Measurements from ENCODE around the gene PLG.
"Not testable (repeated sequence)": the region's sequence is repeated elsewhere in the genome, so short reads cannot be mapped to it uniquely, and the experiment has no call there.

The PLG gene

GRCh38 chr6:160701918-160702680 is at the start of gene PLG:
Gene PLG (plus strand): TSS chr6:160702244. CDS start chr6:160702305, 61 bp downstream.
- not testable (repeated sequence) for DNase-seq

- DNase-seq: no peak
Observed at GRCh38 chr6:160659562-160659961, 42.5 kb upstream of the PLG start.

GRCh38 chr6:160661216-160661615 is 40.8 kb upstream of the PLG start:
- DNase-seq: no peak

GRCh38 chr6:160662429-160662828 is 39.6 kb upstream of the PLG start:
- no peak for DNase-seq

GRCh38 chr6:160662842-160663241 is 39.2 kb upstream of the PLG start:
- no peak for DNase-seq

GRCh38 chr6:160664198-160664597 is 37.8 kb upstream of the PLG start, which contains the start of gene LPA:
Gene LPA (minus strand): TSS chr6:160664275. CDS start chr6:160664214, 61 bp downstream.
- not testable (repeated sequence) for DNase-seq

GRCh38 chr6:160667639-160668481 is 34.2 kb upstream of the PLG start:
- peak; percentile 4 for DNase-seq

GRCh38 chr6:160668589-160668988 is 33.5 kb upstream of the PLG start:
- no peak for DNase-seq

GRCh38 chr6:160676418-160676817 is 25.6 kb upstream of the PLG start:
- not testable (repeated sequence) for DNase-seq

- no peak for DNase-seq
Observed at GRCh38 chr6:160678230-160678629, 23.8 kb upstream of the PLG start.

- DNase-seq: no peak
Observed at GRCh38 chr6:160678744-160679401, 23.2 kb upstream of the PLG start.

- DNase-seq: no peak
Observed at GRCh38 chr6:160679402-160679769, 22.7 kb upstream of the PLG start.

- not testable (repeated sequence) for DNase-seq
Observed at GRCh38 chr6:160685101-160685761, 16.8 kb upstream of the PLG start.

GRCh38 chr6:160685762-160686450 is 16.1 kb upstream of the PLG start:
- no peak for DNase-seq

- no peak for DNase-seq
Observed at GRCh38 chr6:160690458-160690857, 11.6 kb upstream of the PLG start.

- no peak for DNase-seq
Observed at GRCh38 chr6:160691617-160692016, 10.4 kb upstream of the PLG start.

- DNase-seq: no peak
Observed at GRCh38 chr6:160692369-160692959, 9.6 kb upstream of the PLG start.

- not testable (repeated sequence) for DNase-seq
Observed at GRCh38 chr6:160695025-160695424, 7.0 kb upstream of the PLG start.

GRCh38 chr6:160695622-160696021 is 6.4 kb upstream of the PLG start:
- DNase-seq: not testable (repeated sequence)

GRCh38 chr6:160696884-160697283 is 5.2 kb upstream of the PLG start:
- not testable (repeated sequence) for DNase-seq

- no peak for DNase-seq
Observed at GRCh38 chr6:160697826-160698225, 4.2 kb upstream of the PLG start.

GRCh38 chr6:160704688-160705087 is 2.6 kb downstream of the PLG start:
- not testable (repeated sequence) for DNase-seq

All from hematopoietic multipotent progenitor cell treated with erythropoietin and hydrocortisone succinate and interleukin-3 and kit ligand, for 8 days (in vitro differentiated cells).